ENCODE data around the gene BCL2L11. TPM values are rescaled to one million over a fixed set of nuclear protein-coding genes. Genes with fewer than 3 reads are reported as not detected.

BCL2L11 gene
- total RNA-seq, 4 donors from 2014 or later, result 8.9 to 27.0 (median 18.0) TPM

GRCh38 chr2:111094691-111095090 lies 26.0 kb upstream of the BCL2L11 start:
- no peaks in the 10 kb centered on the region for H3K36me3 ChIP-seq
- WGBS, result 86% methylated on average over 2 of the region's 2 CpGs
- no peak for TF ChIP-seq POLR2AphosphoS5 (IDR thresholded peaks at IDR 0.05)
- no peak for TF ChIP-seq CTCF (IDR thresholded peaks at IDR 0.05)
- no peak for TF ChIP-seq EP300 (IDR thresholded peaks at IDR 0.05)
- TF ChIP-seq POLR2A (IDR thresholded peaks at IDR 0.05), result no peak

GRCh38 chr2:111095434-111095833 lies 25.3 kb upstream of the BCL2L11 start:
- no peak overlapping the region for H3K4me3 ChIP-seq
- no peak overlapping the region for H3K27ac ChIP-seq
- no peak for DNase-seq (ENCODE audit: low spot score in 2 of 2)
- no peaks in the 10 kb centered on the region for H3K36me3 ChIP-seq
- H3K4me1 ChIP-seq, result no peaks in the 10 kb centered on the region
- 86% methylated on average over 8 of the region's 8 CpGs for WGBS
- no peaks in the 10 kb centered on the region for H3K9me3 ChIP-seq
- no peaks in the 10 kb centered on the region for H3K27me3 ChIP-seq
- no peak for TF ChIP-seq POLR2AphosphoS5 (IDR thresholded peaks at IDR 0.05)
- no peak for TF ChIP-seq POLR2A (IDR thresholded peaks at IDR 0.05)
- no peak for TF ChIP-seq EP300 (IDR thresholded peaks at IDR 0.05)
- no peak for TF ChIP-seq CTCF (IDR thresholded peaks at IDR 0.05)

More at GRCh38 chr2:111094691-111095090, 26.0 kb upstream of the BCL2L11 start:
- Histone ChIP-seq H3K4me1 (no peaks in the 10 kb centered on the region), H3K9me3 (no peaks in the 10 kb centered on the region), H3K27ac (no peak overlapping the region), H3K4me3 (no peak overlapping the region), H3K27me3 (no peaks in the 10 kb centered on the region)
- DNase-seq (ENCODE audit: low spot score in 2 of 2), result no peak

GRCh38 chr2:111099402-111099801 lies 21.3 kb upstream of the BCL2L11 start:
- WGBS, result 90% methylated on average over 2 of the region's 3 CpGs
- Histone ChIP-seq H3K4me1 (no peaks in the 10 kb centered on the region), H3K27me3 (no peaks in the 10 kb centered on the region), H3K27ac (no peak overlapping the region), H3K9me3 (no peaks in the 10 kb centered on the region), H3K36me3 (no peaks in the 10 kb centered on the region), H3K4me3 (no peak overlapping the region)
- no peak for DNase-seq (ENCODE audit: low spot score in 2 of 2)
- TF ChIP-seq POLR2AphosphoS5 (IDR thresholded peaks at IDR 0.05) (no peak), POLR2A (IDR thresholded peaks at IDR 0.05) (no peak), EP300 (IDR thresholded peaks at IDR 0.05) (no peak), CTCF (IDR thresholded peaks at IDR 0.05) (no peak)

- Histone ChIP-seq H3K27me3 (no peaks in the 10 kb centered on the region), H3K27ac (no peak overlapping the region), H3K4me1 (no peaks in the 10 kb centered on the region), H3K9me3 (no peaks in the 10 kb centered on the region), H3K4me3 (no peak overlapping the region), H3K36me3 (no peaks in the 10 kb centered on the region)
- TF ChIP-seq EP300 (IDR thresholded peaks at IDR 0.05) (no peak), POLR2A (IDR thresholded peaks at IDR 0.05) (no peak), POLR2AphosphoS5 (IDR thresholded peaks at IDR 0.05) (no peak), CTCF (IDR thresholded peaks at IDR 0.05) (no peak)
- WGBS, result 85% methylated on average over 5 of the region's 5 CpGs
- DNase-seq (ENCODE audit: low spot score in 2 of 2), result no peak
These were observed 20.5 kb upstream of the BCL2L11 start for GRCh38 chr2:111100087-111100764.

- TF ChIP-seq EP300 (IDR thresholded peaks at IDR 0.05) (no peak), POLR2A (IDR thresholded peaks at IDR 0.05) (no peak), CTCF (IDR thresholded peaks at IDR 0.05) (no peak), POLR2AphosphoS5 (IDR thresholded peaks at IDR 0.05) (no peak)
- 75% methylated on average over 5 of the region's 5 CpGs for WGBS
- H3K36me3 ChIP-seq, result no peaks in the 10 kb centered on the region
- H3K9me3 ChIP-seq, result no peaks in the 10 kb centered on the region
- no peak overlapping the region for H3K27ac ChIP-seq
- no peaks in the 10 kb centered on the region for H3K4me1 ChIP-seq
- DNase-seq (ENCODE audit: low spot score in 2 of 2), result no peak
- no peaks in the 10 kb centered on the region for H3K27me3 ChIP-seq
- H3K4me3 ChIP-seq, result no peak overlapping the region
These were observed 19.9 kb upstream of the BCL2L11 start for GRCh38 chr2:111100765-111101162.
